Endothelial cell of umbilical vein (primary cell): ENCODE measurements around the gene APOBEC3G. TPM values are rescaled to one million over a fixed set of nuclear protein-coding genes. Genes with fewer than 3 reads are reported as not detected.
A peak's percentile ranks its signal among the peaks of the same experiment; 100 is the strongest.
"Not testable (repeated sequence)": the region's sequence is repeated elsewhere in the genome, so short reads cannot be mapped to it uniquely, and the experiment has no call there.

Experiments used
- BruUV-seq: library from RNA; stranded (reverse); fragments of 400-500 nt; replicated peaks from 2 replicates; lab custom pipeline; 2021; lab: Mats Ljungman, UMichigan
- CTCF ChIA-PET: fragments of 300-600, 350-600 bp; sonication (Branson Sonifier 250); formaldehyde crosslinking; loops from one replicate; lab custom pipeline; 2021; ENCODE audit warnings: antibody characterized with exemption, inconsistent platforms; lab: Charles Lee
- POLR2A ChIA-PET: fragments of 300-600, 350-600 bp; sonication (Branson Sonifier 250); formaldehyde crosslinking; loops from one replicate; lab custom pipeline; 2021; ENCODE audit warnings: antibody characterized with exemption, inconsistent platforms; lab: Charles Lee
- DNase-seq: peaks from one replicate; pipeline ENCODE4 v3.0.0-alpha.2; 2011; ENCODE audit warnings: low read depth, low spot score
- FAIRE-seq: peaks from 2 replicates; lab custom pipeline; 2011; peaks lifted over from hg19 to GRCh38; lab: Jason Lieb, UNC
- H2AFZ ChIP-seq: 2 replicates; pipeline ENCODE4 v1.6.0; 2012; ENCODE audit warnings: low read depth, low read length, control low read depth, inconsistent platforms
- H3K27ac ChIP-seq: 2 replicates; pipeline ENCODE4 v1.5.1; 2011; ENCODE audit warnings: low read depth, mild to moderate bottlenecking, control low read depth, low read length, moderate library complexity; ENCODE audit not compliant: insufficient read depth
- H3K27me3 ChIP-seq, 2 experiments: 2 replicates each; pipeline versions ENCODE4 v1.6.0 to v1.6.1; 2011; ENCODE audit warnings: low read length in 2 of 2, mixed read lengths in 1 of 2; ENCODE audit not compliant: control insufficient read depth in 2 of 2, insufficient read depth in 2 of 2
- H3K36me3 ChIP-seq, 2 experiments: 2 replicates in 1 of 2; 3 replicates in 1 of 2; pipeline ENCODE4 v1.5.1; 2011; ENCODE audit warnings: low read length in 2 of 2, mild to moderate bottlenecking in 1 of 2, moderate library complexity in 1 of 2; ENCODE audit not compliant: control insufficient read depth in 2 of 2, insufficient read depth in 2 of 2; ENCODE audit errors: extremely low read depth in 1 of 2
- H3K4me1 ChIP-seq: 3 replicates; pipeline ENCODE4 v1.5.1; 2011; ENCODE audit warnings: mild to moderate bottlenecking, low read length; ENCODE audit not compliant: control insufficient read depth, insufficient read depth; ENCODE audit errors: extremely low read depth
- H3K4me2 ChIP-seq: 2 replicates; pipeline ENCODE4 v1.6.1; 2011; ENCODE audit warnings: low read length, control low read depth, mixed read lengths; ENCODE audit not compliant: insufficient read depth
- H3K4me3 ChIP-seq, 3 experiments: fragments of 200-600 bp in 1 of 3; sonication (generic), shearing (Covaris generic) in 1 of 3; replicated peaks in 1 of 3; 2 replicates each; pipeline ENCODE4 v1.5.1; 2011 to 2016; ENCODE audit warnings: control low read depth in 3 of 3, low read length in 3 of 3, mild to moderate bottlenecking in 2 of 3, inconsistent platforms in 1 of 3, low read depth in 1 of 3, moderate library complexity in 1 of 3; ENCODE audit not compliant: insufficient read depth in 1 of 3
- H3K79me2 ChIP-seq: 2 replicates; pipeline ENCODE4 v1.6.0; 2012; ENCODE audit warnings: low read length, inconsistent platforms; ENCODE audit not compliant: control insufficient read depth, insufficient read depth
- H3K9ac ChIP-seq: replicated peaks from 2 replicates; pipeline ENCODE3; 2011; ENCODE audit warnings: low read length, control low read depth; ENCODE audit not compliant: insufficient read depth; ENCODE audit errors: extremely low read depth
- H3K9me1 ChIP-seq: replicated peaks from 3 replicates; pipeline ENCODE4 v1.6.0; 2011; ENCODE audit warnings: mild to moderate bottlenecking, low read length; ENCODE audit not compliant: control insufficient read depth, insufficient read depth; ENCODE audit errors: extremely low read depth
- H3K9me3 ChIP-seq: replicated peaks from 2 replicates; pipeline ENCODE4 v1.5.1; 2012; ENCODE audit warnings: low read length, inconsistent platforms; ENCODE audit not compliant: control insufficient read depth, insufficient read depth
- H4K20me1 ChIP-seq: replicated peaks from 2 replicates; pipeline ENCODE3; 2011; ENCODE audit warnings: mild to moderate bottlenecking, low read length; ENCODE audit not compliant: control insufficient read depth, insufficient read depth; ENCODE audit errors: extremely low read depth
- EZH2 ChIP-seq: IDR thresholded peaks from 2 replicates; pipeline ENCODE4 v1.6.1; 2012; ENCODE audit warnings: borderline replicate concordance, low read depth, mild to moderate bottlenecking, moderate library complexity, low read length, inconsistent platforms; ENCODE audit not compliant: severe bottlenecking
- FOS ChIP-seq: IDR thresholded peaks from 2 replicates; pipeline ENCODE4 v1.6.1; 2011; ENCODE audit warnings: mild to moderate bottlenecking, low read length, moderate library complexity, borderline replicate concordance; ENCODE audit not compliant: insufficient read depth
- GATA2 ChIP-seq: IDR thresholded peaks from 2 replicates; pipeline ENCODE4 v1.7.0; 2011; ENCODE audit warnings: low read depth, mild to moderate bottlenecking, moderate library complexity, mixed read lengths, low read length; ENCODE audit not compliant: insufficient read length, insufficient read depth
- JUN ChIP-seq: IDR thresholded peaks from 2 replicates; pipeline ENCODE4 v1.6.1; 2011; ENCODE audit warnings: borderline replicate concordance, low read depth; ENCODE audit not compliant: insufficient read length, insufficient read depth
- MYC ChIP-seq: IDR thresholded peaks from one replicate; pipeline ENCODE4 v1.6.1; 2011; ENCODE audit warnings: mild to moderate bottlenecking, low read depth, low read length
- POLR2A ChIP-seq: IDR thresholded peaks from 2 replicates; pipeline ENCODE4 v1.6.1; 2012; ENCODE audit warnings: low read depth, mild to moderate bottlenecking, control low read depth, low read length
- POLR2AphosphoS5 ChIP-seq: IDR thresholded peaks from 2 replicates; pipeline ENCODE4 v1.6.1; 2012; ENCODE audit warnings: low read depth, mild to moderate bottlenecking, control low read depth, low read length, moderate library complexity; ENCODE audit not compliant: insufficient read depth
- dilution Hi-C: fragments of 300-500 bp; cut with MboI; formaldehyde crosslinking; loops from one replicate; pipeline ENCODE4 v1.15.0; 2019; ENCODE audit warnings: low sequenced_read_pairs; ENCODE audit not compliant: extremely low pct_ligation_motif_present
- intact Hi-C: fragments of 100-400 bp; cut with micrococcal nuclease; formaldehyde crosslinking; loops from one replicate; pipeline ENCODE4 v1.10.0; 2022
- polyA plus RNA-seq, 4 experiments: library from polyadenylated mRNA; depleted of rRNA in 3 of 4; stranded (reverse) in 3 of 4; unstranded in 1 of 4; fragments of >200 nt; gene quantifications; 2 replicates each; pipeline versions ENCODE4 v1.2.1 to v1.2.3, GENCODE V29; 2011 to 2012; ENCODE audit warnings: missing spikeins in 1 of 4
- total RNA-seq: library from RNA; stranded (reverse); gene quantifications from 2 replicates; pipeline ENCODE4 v1.2.3, GENCODE V29; 2021
- TF ChIP-seq, protein P1 (sequence below), 2 donors: IDR thresholded peaks; 1 replicate in 1 of 2; 2 replicates in 1 of 2; pipeline ENCODE4 v1.5.1; 2011; ENCODE audit warnings: low read length in 2 of 2, mild to moderate bottlenecking in 2 of 2, moderate library complexity in 2 of 2, control low read depth in 1 of 2, inconsistent platforms in 1 of 2, low read depth in 1 of 2; ENCODE audit not compliant: insufficient read depth in 1 of 2; ENCODE audit errors: extremely low read depth in 1 of 2
- TF ChIP-seq, protein P2 (sequence below): IDR thresholded peaks from 2 replicates; pipeline ENCODE4 v1.6.1; 2011; ENCODE audit not compliant: insufficient read depth, insufficient read length

Gene APOBEC3G
- total and polyA plus RNA-seq, 2 donors (not counting 3 experiments of a cell fraction or from before 2014, with no cell fraction given): 3.6 to 5.1 TPM

GRCh38 chr22:39073981-39074380 lies 3.1 kb upstream of the APOBEC3G start:
- CTCF ChIA-PET: no interaction called here
- intact Hi-C loops: no loop called here
- FAIRE-seq: no peak
- no peaks in the 10 kb centered on the region for H4K20me1 ChIP-seq
- H3K4me1 ChIP-seq: no peaks in the 10 kb centered on the region
- no peak overlapping the region for H3K4me2 ChIP-seq
- BruUV-seq: no TSS peak
- H3K9ac ChIP-seq: no peak overlapping the region
- H3K4me3 ChIP-seq: no peak overlapping the region
- TF ChIP-seq JUN (no peak), EZH2 (no peak), POLR2A (no peak), MYC (no peak), FOS (no peak), GATA2 (no peak), POLR2AphosphoS5 (no peak)
- TF ChIP-seq, protein P1, sequence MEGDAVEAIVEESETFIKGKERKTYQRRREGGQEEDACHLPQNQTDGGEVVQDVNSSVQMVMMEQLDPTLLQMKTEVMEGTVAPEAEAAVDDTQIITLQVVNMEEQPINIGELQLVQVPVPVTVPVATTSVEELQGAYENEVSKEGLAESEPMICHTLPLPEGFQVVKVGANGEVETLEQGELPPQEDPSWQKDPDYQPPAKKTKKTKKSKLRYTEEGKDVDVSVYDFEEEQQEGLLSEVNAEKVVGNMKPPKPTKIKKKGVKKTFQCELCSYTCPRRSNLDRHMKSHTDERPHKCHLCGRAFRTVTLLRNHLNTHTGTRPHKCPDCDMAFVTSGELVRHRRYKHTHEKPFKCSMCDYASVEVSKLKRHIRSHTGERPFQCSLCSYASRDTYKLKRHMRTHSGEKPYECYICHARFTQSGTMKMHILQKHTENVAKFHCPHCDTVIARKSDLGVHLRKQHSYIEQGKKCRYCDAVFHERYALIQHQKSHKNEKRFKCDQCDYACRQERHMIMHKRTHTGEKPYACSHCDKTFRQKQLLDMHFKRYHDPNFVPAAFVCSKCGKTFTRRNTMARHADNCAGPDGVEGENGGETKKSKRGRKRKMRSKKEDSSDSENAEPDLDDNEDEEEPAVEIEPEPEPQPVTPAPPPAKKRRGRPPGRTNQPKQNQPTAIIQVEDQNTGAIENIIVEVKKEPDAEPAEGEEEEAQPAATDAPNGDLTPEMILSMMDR (IDR thresholded peaks at IDR 0.05; ENCODE audit: extremely low read depth in 1 of 2, insufficient read depth in 1 of 2, low read depth in 1 of 2, low read length in 2 of 2): no peak
- TF ChIP-seq, protein P2, sequence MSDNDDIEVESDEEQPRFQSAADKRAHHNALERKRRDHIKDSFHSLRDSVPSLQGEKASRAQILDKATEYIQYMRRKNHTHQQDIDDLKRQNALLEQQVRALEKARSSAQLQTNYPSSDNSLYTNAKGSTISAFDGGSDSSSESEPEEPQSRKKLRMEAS: no peak
- H3K27me3 ChIP-seq: no peaks in the 10 kb centered on the region
- no peaks in the 10 kb centered on the region for H3K36me3 ChIP-seq
- POLR2A ChIA-PET: no interaction called here
- no peaks in the 10 kb centered on the region for H3K79me2 ChIP-seq
- DNase-seq: no peak
- H2AFZ ChIP-seq: no peak overlapping the region
- H3K9me3 ChIP-seq: no peaks in the 10 kb centered on the region
- H3K27ac ChIP-seq: no peak overlapping the region
- dilution Hi-C loops: no loop called here
- H3K9me1 ChIP-seq: no peaks in the 10 kb centered on the region

GRCh38 chr22:39076155-39077025 lies 685 bp upstream of the APOBEC3G start:
- H3K4me2 ChIP-seq, H3K79me2 ChIP-seq, H4K20me1 ChIP-seq, intact Hi-C loops, dilution Hi-C loops, BruUV-seq, DNase-seq, H3K9me3 ChIP-seq, H3K9me1 ChIP-seq, H3K27me3 ChIP-seq, H3K9ac ChIP-seq, H3K36me3 ChIP-seq, POLR2A ChIA-PET, H3K4me1 ChIP-seq, H3K27ac ChIP-seq: not testable (repeated sequence)
- CTCF ChIA-PET: interaction anchor here (1.5 kb wide), 1 partner anchor 307 kb away, joined by 5 read pairs; no protein-coding TSS in a partner anchor
- Histone ChIP-seq H2AFZ (peak overlapping the region; percentile 59), H3K4me3 (peak overlapping the region in 1 of 3 experiments; percentile 19)
- peak; percentile 67 for FAIRE-seq
